Right atrium auricular region (tissue), 2 donors: ENCODE results near the gene PRUNE1. TPM values are rescaled to one million over a fixed set of nuclear protein-coding genes. Genes with fewer than 3 reads are reported as not detected.

Source experiments
- DNase-seq: peaks from one replicate; pipeline ENCODE4 v3.0.0-alpha.2; 2019; ENCODE audit warnings: low spot score
- H3K27ac ChIP-seq, 2 donors: fragments of 200-600 bp; sonication (generic); 1 replicate in 1 of 2; 2 replicates in 1 of 2; pipeline ENCODE4 v1.5.1; 2016 to 2019
- H3K27me3 ChIP-seq, 2 donors: fragments of 200-600 bp; sonication (generic); one replicate each; pipeline versions ENCODE4 v1.5.1 to v1.6.0; 2017 to 2019
- H3K36me3 ChIP-seq: fragments of 200-600 bp; sonication (generic); one replicate; pipeline ENCODE4 v1.5.1; 2016
- H3K4me1 ChIP-seq, 2 donors: fragments of 200-600 bp; sonication (generic); one replicate each; pipeline versions ENCODE4 v1.5.1 to v1.6.0; 2017 to 2019
- H3K4me3 ChIP-seq, 2 donors: fragments of 200-600 bp; sonication (generic); 1 replicate in 1 of 2; 2 replicates in 1 of 2; pipeline ENCODE4 v1.5.1; 2017 to 2019; ENCODE audit warnings: mild to moderate bottlenecking in 1 of 2, moderate library complexity in 1 of 2
- H3K9me3 ChIP-seq, 2 donors: fragments of 200-600 bp; sonication (generic); one replicate each; pipeline ENCODE4 v1.5.1; 2019
- CTCF ChIP-seq, 2 donors: fragments of 200-600 bp; sonication (generic); IDR thresholded peaks; one replicate each; pipeline ENCODE4 v1.5.1; 2019; ENCODE audit warnings: antibody characterized with exemption in 2 of 2
- total RNA-seq, 2 donors: library from RNA; depleted of rRNA; stranded (reverse); fragments of >200 nt; gene quantifications; one replicate each; pipeline ENCODE4 v1.1.0, GENCODE V29; 2016

PRUNE1 gene
- total RNA-seq, 2 donors from 2014 or later: 52.0 to 68.4 TPM

GRCh38 chr1:151049458-151049857 is 41.2 kb downstream of the PRUNE1 start:
- H3K27ac ChIP-seq: peak overlapping the region in 1 of 2 donors; percentile 37
- no peaks in the 10 kb centered on the region for H3K27me3 ChIP-seq
- H3K4me1 ChIP-seq: peaks cover 0 to 25% of the 10 kb centered on the region in 2 donors
- no peaks in the 10 kb centered on the region for H3K9me3 ChIP-seq
- no peak for DNase-seq
- peaks cover 38% of the 10 kb centered on the region for H3K36me3 ChIP-seq
- no peak overlapping the region for H3K4me3 ChIP-seq
- no peak for TF ChIP-seq CTCF (IDR thresholded peaks at IDR 0.05)

- no peak overlapping the region for H3K4me3 ChIP-seq
- no peak for DNase-seq
- H3K9me3 ChIP-seq: no peaks in the 10 kb centered on the region
- no peaks in the 10 kb centered on the region for H3K27me3 ChIP-seq
- peaks cover 0 to 27% of the 10 kb centered on the region in 2 donors for H3K4me1 ChIP-seq
- peak overlapping the region; percentile 25 to 37 for H3K27ac ChIP-seq
- peaks cover 45% of the 10 kb centered on the region for H3K36me3 ChIP-seq
- TF ChIP-seq CTCF (IDR thresholded peaks at IDR 0.05): no peak
Measured at GRCh38 chr1:151050051-151050688, 41.9 kb downstream of the PRUNE1 start.

- Histone ChIP-seq H3K27me3 (no peaks in the 10 kb centered on the region), H3K4me1 (peaks cover 0 to 40% of the 10 kb centered on the region in 2 donors), H3K36me3 (peaks cover 58% of the 10 kb centered on the region), H3K9me3 (no peaks in the 10 kb centered on the region), H3K27ac (no peak overlapping the region), H3K4me3 (no peak overlapping the region)
- no peak for DNase-seq
- no peak for TF ChIP-seq CTCF (IDR thresholded peaks at IDR 0.05)
Measured at GRCh38 chr1:151051356-151052009, 43.2 kb downstream of the PRUNE1 start.

GRCh38 chr1:151054971-151055547 is 46.8 kb downstream of the PRUNE1 start:
- Histone ChIP-seq H3K27ac (peak overlapping the region; percentile 32 to 96), H3K27me3 (no peaks in the 10 kb centered on the region), H3K4me3 (no peak overlapping the region), H3K4me1 (peaks cover 0 to 42% of the 10 kb centered on the region in 2 donors), H3K9me3 (no peaks in the 10 kb centered on the region), H3K36me3 (peaks cover 58% of the 10 kb centered on the region)
- no peak for TF ChIP-seq CTCF (IDR thresholded peaks at IDR 0.05)
- DNase-seq: no peak

- Histone ChIP-seq H3K27me3 (no peaks in the 10 kb centered on the region), H3K36me3 (peaks cover 56% of the 10 kb centered on the region), H3K4me3 (no peak overlapping the region), H3K27ac (peak overlapping the region; percentile 32 to 96), H3K9me3 (no peaks in the 10 kb centered on the region), H3K4me1 (peaks cover 0 to 43% of the 10 kb centered on the region in 2 donors)
- no peak for TF ChIP-seq CTCF (IDR thresholded peaks at IDR 0.05)
- DNase-seq: no peak
Measured at GRCh38 chr1:151055581-151055980, 47.3 kb downstream of the PRUNE1 start.
